MM.1S (cell line): ENCODE data around the gene NACAD.

Experiments
- CTCF ChIP-seq: fragments of 300-600 bp; sonication (generic); IDR thresholded peaks from 2 replicates; pipeline ENCODE4 v1.5.1; 2016; ENCODE audit warnings: antibody characterized with exemption, low read length, mixed read lengths
- EZH2 ChIP-seq: fragments of 300-600 bp; sonication (generic); optimal IDR thresholded peaks from 2 replicates; pipeline ENCODE3; 2017; ENCODE audit warnings: low read depth, mild to moderate bottlenecking, antibody characterized with exemption, low read length, mixed read lengths
- EZH2phosphoT487 ChIP-seq: fragments of 300-600 bp; sonication (generic); IDR thresholded peaks from 2 replicates; pipeline ENCODE4 v1.6.1; 2018; ENCODE audit warnings: antibody characterized with exemption, low read length

GRCh38 chr7:45064047-45064725 lies 24.6 kb downstream of the NACAD start:
- no peak for TF ChIP-seq EZH2
- TF ChIP-seq CTCF = no peak
- TF ChIP-seq EZH2phosphoT487 = no peak
